ENCODE measurements around the gene FAM135A. TPM values are rescaled to one million over a fixed set of nuclear protein-coding genes. Genes with fewer than 3 reads are reported as not detected.

The FAM135A gene
- total and polyA plus RNA-seq, 2 of the 4 experiments (the other 2 are of a cell fraction) = 2.2 to 7.9 TPM

GRCh38 chr6:70524721-70525286 lies 111.5 kb downstream of the FAM135A start:
- intact Hi-C loops (cut with micrococcal nuclease) = loop anchor here (5.0 kb wide), 1 partner anchor 487 kb away; no protein-coding TSS in a partner anchor
- POLR2A ChIA-PET (ENCODE audit: unreplicated experiment) = no interaction called here

More at GRCh38 chr6:70524721-70525286, 111.5 kb downstream of the FAM135A start:
- H4K8ac ChIP-seq (ENCODE audit: low read depth in 2 of 2, low read length in 2 of 2) = no peak overlapping the region
- H2AFZ ChIP-seq (replicated peaks; ENCODE audit: low read length, poor library complexity) = no peak overlapping the region
- H4K91ac ChIP-seq (ENCODE audit: insufficient read depth, low read depth, low read length) = no peak overlapping the region
- no peak overlapping the region for H2AK9ac ChIP-seq (replicated peaks; ENCODE audit: low read depth, low read length, poor library complexity)
- DNase-seq (peak; percentile 0), ATAC-seq (ENCODE audit: low read depth) (no peak)
- H2BK15ac ChIP-seq (ENCODE audit: low read depth, low read length) = no peak overlapping the region
- H3K36me3 ChIP-seq (ENCODE audit: control insufficient read depth, insufficient read depth, low read length) = no peaks in the 10 kb centered on the region
- no peaks in the 10 kb centered on the region for H3K4me1 ChIP-seq (ENCODE audit: control insufficient read depth, insufficient read depth, low read length)
- H3K4ac ChIP-seq (ENCODE audit: low read depth, low read length) = no peak overlapping the region
- in situ Hi-C loops (cut with MboI; ENCODE audit: low sequenced_read_pairs) = no loop called here
- no CpG with 5 or more reads among the region's 4 CpGs for WGBS, 2 experiments (ENCODE audit: extremely low coverage in 2 of 2, insufficient read length in 1 of 2)
- no peak overlapping the region for H2BK20ac ChIP-seq (ENCODE audit: low read depth, low read length)
- H4K20me1 ChIP-seq (ENCODE audit: insufficient read depth, low read length) = no peaks in the 10 kb centered on the region
- dilution Hi-C loops (cut with HindIII; ENCODE audit: low sequenced_read_pairs, unreplicated experiment) = no loop called here
- CTCF ChIA-PET = no interaction called here
- H3K9me1 ChIP-seq (ENCODE audit: insufficient read depth, low read length) = no peaks in the 10 kb centered on the region
- no peak overlapping the region for H4K5ac ChIP-seq (ENCODE audit: low read depth, low read length)
- BruUV-seq (replicated peaks) = no TSS peak
- H3K79me1 ChIP-seq (ENCODE audit: low read depth in 1 of 2, low read length in 2 of 2) = no peaks in the 10 kb centered on the region
- H2BK120ac ChIP-seq (ENCODE audit: low read depth, low read length) = no peak overlapping the region
- no peak overlapping the region for H3K56ac ChIP-seq (ENCODE audit: extremely low read depth, insufficient read depth, low read length)
- H2BK5ac ChIP-seq (ENCODE audit: low read depth, low read length, poor library complexity, severe bottlenecking) = no peak overlapping the region
- H3K27ac ChIP-seq (ENCODE audit: insufficient read depth, low read length) = no peak overlapping the region
- TF ChIP-seq SMC3 (IDR thresholded peaks at IDR 0.05; ENCODE audit: low read depth, low read length) = no peak
- TF ChIP-seq NFE2L2 (IDR thresholded peaks at IDR 0.05; ENCODE audit: low read depth, low read length) = no peak
- no peak for TF ChIP-seq RFX5 (IDR thresholded peaks at IDR 0.05; ENCODE audit: low read depth, low read length)
- no peak for TF ChIP-seq RCOR1 (IDR thresholded peaks at IDR 0.05; ENCODE audit: insufficient replicate concordance, low read length)
- no peak for TF ChIP-seq USF2 (IDR thresholded peaks at IDR 0.05; ENCODE audit: low read depth, low read length)
- TF ChIP-seq FOS (IDR thresholded peaks at IDR 0.05; ENCODE audit: low read depth, low read length) = no peak
- no peak for TF ChIP-seq CHD1 (IDR thresholded peaks at IDR 0.05; ENCODE audit: low read depth, low read length)
- no peak for TF ChIP-seq MAZ (IDR thresholded peaks at IDR 0.05; ENCODE audit: borderline replicate concordance, low read depth, low read length)
- TF ChIP-seq CTCF (conservative IDR thresholded peaks at IDR 0.05; ENCODE audit: low read depth, low read length) = no peak
- TF ChIP-seq BHLHE40 (IDR thresholded peaks at IDR 0.05; ENCODE audit: low read depth, low read length) = no peak
- no peak for TF ChIP-seq POLR2A (IDR thresholded peaks at IDR 0.05; ENCODE audit: low read depth, low read length)
- no peak for TF ChIP-seq CEBPB (IDR thresholded peaks at IDR 0.05; ENCODE audit: low read depth, low read length)
- no peak for TF ChIP-seq MXI1 (IDR thresholded peaks at IDR 0.05; ENCODE audit: borderline replicate concordance, low read depth, low read length)
- no peak for TF ChIP-seq RAD21 (IDR thresholded peaks at IDR 0.05; ENCODE audit: low read length)
- no peak for TF ChIP-seq ELK1 (IDR thresholded peaks at IDR 0.05; ENCODE audit: borderline replicate concordance, low read depth, low read length)
- no peak for TF ChIP-seq MAFK (IDR thresholded peaks at IDR 0.05; ENCODE audit: low read depth, low read length)
- no peak overlapping the region for H3K23ac ChIP-seq (ENCODE audit: low read depth, low read length)
- H3K9me3 ChIP-seq (ENCODE audit: control insufficient read depth, insufficient read depth, low read length) = no peaks in the 10 kb centered on the region
- no peak overlapping the region for H3K9ac ChIP-seq (ENCODE audit: low read depth, low read length)
- no peak overlapping the region for H2AK5ac ChIP-seq (ENCODE audit: low read depth, low read length)
- no peak overlapping the region for H3K18ac ChIP-seq (ENCODE audit: low read depth, low read length)
- H3K14ac ChIP-seq (replicated peaks; ENCODE audit: low read depth, low read length) = no peak overlapping the region
- no peaks in the 10 kb centered on the region for H3K27me3 ChIP-seq (ENCODE audit: control insufficient read depth, insufficient read depth, low read length)
- H3K4me3 ChIP-seq (ENCODE audit: insufficient read depth, low read depth, low read length) = no peak overlapping the region
- H3K4me2 ChIP-seq (ENCODE audit: low read depth, low read length) = no peak overlapping the region

Measured in IMR-90 (cell line).